Measurements from ENCODE around the gene BAHCC1.

- no peak for TF ChIP-seq CTCF (IDR thresholded peaks at IDR 0.05; ENCODE audit: low read length)
- no peak for TF ChIP-seq EZH2 (optimal IDR thresholded peaks at IDR 0.05; ENCODE audit: low read depth, low read length)
Measured at GRCh38 chr17:81411305-81411704, 16.0 kb downstream of the BAHCC1 start.
